OCI-LY3 (cell line): ENCODE measurements around the gene ABTB2.

ENCODE experiments used
- H2AFZ ChIP-seq: fragments of 200-600, 300-600 bp; shearing (Covaris generic); 2 replicates; pipeline ENCODE4 v1.6.0; 2014; ENCODE audit warnings: antibody characterized with exemption, low read depth, low read length
- H3K27ac ChIP-seq: fragments of 200-600, 300-600 bp; sonication (generic); 2 replicates; pipeline ENCODE4 v1.5.1; 2014; ENCODE audit warnings: mild to moderate bottlenecking, low read length, moderate library complexity, mixed read lengths
- H3K27me3 ChIP-seq: fragments of 200-600, 300-600 bp; sonication (generic); 2 replicates; pipeline ENCODE4 v1.6.1; 2014; ENCODE audit warnings: low read depth, low read length, mixed read lengths
- H3K36me3 ChIP-seq: fragments of 200-600, 300-600 bp; sonication (generic); replicated peaks from 2 replicates; pipeline ENCODE3; 2014; ENCODE audit warnings: low read depth, low read length, mixed read lengths
- H3K4me1 ChIP-seq: fragments of 300-600, 200-600 bp; sonication (generic); 2 replicates; pipeline ENCODE4 v1.6.1; 2014; ENCODE audit warnings: low read length, mixed read lengths
- H3K4me2 ChIP-seq: fragments of 200-600, 300-600 bp; sonication (generic); 2 replicates; pipeline ENCODE4 v1.6.1; 2014; ENCODE audit warnings: low read length, mixed read lengths
- H3K4me3 ChIP-seq: fragments of 300-600, 200-600 bp; sonication (generic); 2 replicates; pipeline ENCODE4 v1.5.1; 2014; ENCODE audit warnings: antibody characterized with exemption, mild to moderate bottlenecking, low read length, moderate library complexity
- H3K79me2 ChIP-seq: fragments of 300-600, 200-600 bp; shearing (Covaris generic); 2 replicates; pipeline ENCODE4 v1.6.1; 2014; ENCODE audit warnings: mild to moderate bottlenecking, low read length, mixed read lengths
- H3K9ac ChIP-seq: fragments of 300-600, 200-600 bp; shearing (Covaris generic); 2 replicates; pipeline ENCODE4 v1.6.0; 2014; ENCODE audit warnings: mild to moderate bottlenecking, low read length, moderate library complexity
- H3K9me3 ChIP-seq: fragments of 200-600, 300-600 bp; shearing (Covaris generic); 2 replicates; pipeline ENCODE4 v1.6.1; 2014; ENCODE audit warnings: low read length, mixed read lengths; ENCODE audit not compliant: insufficient read depth
- H4K20me1 ChIP-seq: fragments of 200-600, 300-600 bp; sonication (generic); 2 replicates; pipeline ENCODE4 v1.6.1; 2016; ENCODE audit warnings: low read length, mixed read lengths; ENCODE audit not compliant: insufficient read depth
- EZH2phosphoT487 ChIP-seq: fragments of 200-600 bp; shearing (Covaris generic); IDR thresholded peaks from 2 replicates; pipeline ENCODE4 v1.6.1; 2018; ENCODE audit warnings: antibody characterized with exemption, mixed run types, low read depth
- TF ChIP-seq, protein P1 (sequence below): fragments of 200-600, 300-600 bp; sonication (generic); IDR thresholded peaks from 2 replicates; pipeline ENCODE4 v1.5.1; 2014; ENCODE audit warnings: antibody characterized with exemption, low read length, low read depth

Gene ABTB2

DNA sequence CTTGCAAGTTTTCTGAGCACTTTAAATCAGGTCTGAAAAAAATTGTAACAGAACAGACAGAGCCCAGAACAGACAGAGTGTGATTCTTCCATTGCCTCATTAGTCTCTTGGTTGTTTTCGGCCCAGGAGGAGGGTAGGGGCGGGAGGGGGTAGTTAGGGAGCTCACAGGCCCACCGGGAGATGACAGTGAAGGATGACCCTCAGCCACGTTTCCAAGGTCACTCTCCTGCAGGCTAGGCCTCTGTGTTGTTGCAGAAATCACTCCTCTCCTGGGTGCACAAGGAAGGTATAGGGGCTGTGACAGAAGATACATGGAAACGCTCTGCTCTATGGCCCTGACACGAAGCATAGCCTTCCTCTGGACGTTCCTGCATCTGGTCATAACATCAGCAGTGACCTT lies 69.3 kb downstream of the ABTB2 start:
- no peak overlapping the region for H3K9ac ChIP-seq
- H4K20me1 ChIP-seq = peaks cover 3% of the 10 kb centered on the region; the same call in 1 of the 2 replicates
- TF ChIP-seq, protein P1, sequence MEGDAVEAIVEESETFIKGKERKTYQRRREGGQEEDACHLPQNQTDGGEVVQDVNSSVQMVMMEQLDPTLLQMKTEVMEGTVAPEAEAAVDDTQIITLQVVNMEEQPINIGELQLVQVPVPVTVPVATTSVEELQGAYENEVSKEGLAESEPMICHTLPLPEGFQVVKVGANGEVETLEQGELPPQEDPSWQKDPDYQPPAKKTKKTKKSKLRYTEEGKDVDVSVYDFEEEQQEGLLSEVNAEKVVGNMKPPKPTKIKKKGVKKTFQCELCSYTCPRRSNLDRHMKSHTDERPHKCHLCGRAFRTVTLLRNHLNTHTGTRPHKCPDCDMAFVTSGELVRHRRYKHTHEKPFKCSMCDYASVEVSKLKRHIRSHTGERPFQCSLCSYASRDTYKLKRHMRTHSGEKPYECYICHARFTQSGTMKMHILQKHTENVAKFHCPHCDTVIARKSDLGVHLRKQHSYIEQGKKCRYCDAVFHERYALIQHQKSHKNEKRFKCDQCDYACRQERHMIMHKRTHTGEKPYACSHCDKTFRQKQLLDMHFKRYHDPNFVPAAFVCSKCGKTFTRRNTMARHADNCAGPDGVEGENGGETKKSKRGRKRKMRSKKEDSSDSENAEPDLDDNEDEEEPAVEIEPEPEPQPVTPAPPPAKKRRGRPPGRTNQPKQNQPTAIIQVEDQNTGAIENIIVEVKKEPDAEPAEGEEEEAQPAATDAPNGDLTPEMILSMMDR = no peak
- TF ChIP-seq EZH2phosphoT487 = no peak

DNA sequence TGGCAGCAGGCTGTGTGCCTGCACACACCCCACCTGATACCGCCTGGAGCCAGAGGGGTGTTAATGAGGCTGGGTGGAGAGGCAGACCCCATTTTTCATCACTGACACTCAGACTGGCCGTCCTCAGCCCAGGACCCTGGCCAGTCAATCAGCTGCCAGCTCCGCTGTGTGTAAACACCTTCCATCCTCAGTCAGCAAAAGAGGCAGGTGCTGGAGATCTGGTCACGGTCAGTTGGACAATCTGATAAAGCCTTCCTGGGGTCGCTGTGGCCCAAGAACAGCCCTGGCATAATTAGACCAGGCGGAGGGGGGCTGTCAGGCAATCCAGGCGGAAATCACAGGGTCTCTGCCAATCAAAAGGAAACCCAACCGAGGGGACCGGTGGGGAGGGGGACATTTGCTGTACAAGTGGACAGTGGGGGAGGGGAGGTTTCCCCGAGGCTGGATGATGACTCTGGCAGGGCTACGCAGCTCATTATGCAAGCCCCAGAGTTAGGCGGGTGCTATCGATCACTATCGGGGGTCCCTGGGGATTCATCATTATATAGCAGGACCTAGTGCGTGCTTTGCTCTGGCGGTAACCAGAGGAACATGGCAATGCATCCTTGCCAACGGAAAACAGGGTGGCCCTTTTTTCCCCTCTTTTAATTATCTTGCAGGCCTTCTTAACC lies 72.9 kb downstream of the ABTB2 start:
- H3K4me2 ChIP-seq = no peak overlapping the region
- no peaks in the 10 kb centered on the region for H3K36me3 ChIP-seq
- no peak overlapping the region for H3K4me3 ChIP-seq
- H2AFZ ChIP-seq = no peak overlapping the region
- H4K20me1 ChIP-seq = peaks cover 9% of the 10 kb centered on the region; the same call in 1 of the 2 replicates
- no peaks in the 10 kb centered on the region for H3K27me3 ChIP-seq
- H3K9ac ChIP-seq = no peak overlapping the region
- H3K79me2 ChIP-seq = peaks cover 13% of the 10 kb centered on the region
- no peak overlapping the region for H3K27ac ChIP-seq
- H3K9me3 ChIP-seq = no peaks in the 10 kb centered on the region
- H3K4me1 ChIP-seq = no peaks in the 10 kb centered on the region
- no peak for TF ChIP-seq EZH2phosphoT487
- TF ChIP-seq, protein P1 = no peak

More for the DNA sequence above, 69.3 kb downstream of the ABTB2 start:
- Histone ChIP-seq H3K9me3 (no peaks in the 10 kb centered on the region), H3K4me2 (no peak overlapping the region), H2AFZ (no peak overlapping the region), H3K27me3 (no peaks in the 10 kb centered on the region), H3K27ac (no peak overlapping the region), H3K79me2 (peaks cover 23% of the 10 kb centered on the region), H3K36me3 (no peaks in the 10 kb centered on the region), H3K4me3 (no peak overlapping the region), H3K4me1 (no peaks in the 10 kb centered on the region)

DNA sequence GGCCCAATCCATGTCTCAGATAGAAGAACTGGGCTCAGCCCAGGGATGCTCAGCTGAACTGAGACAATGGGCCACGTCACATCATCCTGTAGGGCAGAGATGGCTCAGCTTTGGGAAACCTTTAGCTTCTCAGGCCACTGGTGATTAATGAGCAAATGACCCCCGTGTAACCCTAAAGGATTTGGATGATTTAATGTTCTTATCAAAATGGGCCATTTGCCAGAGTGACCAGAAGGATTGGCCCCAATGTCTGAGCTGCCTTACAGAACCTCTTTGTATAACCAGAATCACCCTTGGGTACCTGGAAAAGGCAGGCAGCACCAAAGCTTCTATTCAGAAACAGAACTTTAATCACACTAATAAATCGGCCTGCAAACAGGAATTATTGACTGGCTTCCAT lies 73.7 kb downstream of the ABTB2 start:
- no peak overlapping the region for H3K4me2 ChIP-seq
- H3K9me3 ChIP-seq = no peaks in the 10 kb centered on the region
- peaks cover 3% of the 10 kb centered on the region; the same call in 1 of the 2 replicates for H3K4me1 ChIP-seq
- H3K4me3 ChIP-seq = no peak overlapping the region
- H3K9ac ChIP-seq = no peak overlapping the region
- peaks cover 12% of the 10 kb centered on the region for H3K79me2 ChIP-seq
- no peaks in the 10 kb centered on the region for H3K36me3 ChIP-seq
- no peak overlapping the region for H2AFZ ChIP-seq
- H3K27ac ChIP-seq = no peak overlapping the region
- H3K27me3 ChIP-seq = no peaks in the 10 kb centered on the region
- 0 out of 2 replicates have a peak, but pooled peaks cover 6% of the 10 kb centered on the region for H4K20me1 ChIP-seq
- TF ChIP-seq EZH2phosphoT487 = no peak
- TF ChIP-seq, protein P1 = no peak

DNA sequence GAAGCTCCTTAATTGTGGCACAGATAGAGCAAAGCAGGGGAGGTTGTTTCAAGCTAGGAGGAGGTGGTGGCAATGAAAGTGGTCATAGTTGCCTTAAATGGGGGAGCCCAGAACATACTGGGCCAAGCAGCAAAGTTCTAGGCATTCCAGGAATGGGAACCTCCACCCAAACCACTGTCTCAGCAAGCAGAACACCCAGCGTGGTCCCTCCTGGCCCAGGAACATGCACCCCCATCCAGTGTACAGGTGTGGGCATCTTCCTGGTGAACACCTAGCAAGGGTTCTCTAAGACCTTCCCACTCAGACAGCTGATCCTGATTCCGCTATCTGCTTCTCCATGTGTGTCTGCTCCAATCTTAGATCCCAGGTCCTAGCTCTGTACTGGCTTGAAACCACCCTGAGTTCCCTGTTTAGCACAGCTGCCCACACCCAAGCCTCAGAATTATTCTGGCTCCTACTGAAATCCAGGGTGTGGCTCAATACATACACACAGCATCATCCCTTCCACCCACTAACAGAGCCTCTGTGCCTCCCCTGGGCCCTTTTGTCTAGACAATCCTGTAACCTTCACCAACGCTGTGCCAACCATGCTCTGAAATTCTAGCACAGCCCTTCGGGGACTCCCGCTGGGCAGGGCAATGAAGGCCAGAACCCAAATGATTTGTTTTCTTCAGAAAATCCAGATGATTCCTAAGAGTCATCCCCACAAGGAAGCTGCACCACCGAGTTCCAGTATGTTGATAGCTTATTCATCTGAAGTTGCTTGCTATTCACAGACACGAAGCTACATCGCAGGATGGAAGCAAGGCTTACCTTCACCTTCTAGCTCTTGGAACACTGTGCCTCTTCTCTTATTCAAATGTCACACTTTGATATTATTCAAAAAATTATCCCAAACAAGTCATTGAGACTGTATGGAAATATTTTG lies 76.6 kb downstream of the ABTB2 start:
- H4K20me1 ChIP-seq = 0 out of 2 replicates have a peak, but pooled peaks cover 9% of the 10 kb centered on the region
- H3K4me3 ChIP-seq = no peak overlapping the region
- TF ChIP-seq, protein P1 = no peak
- no peak for TF ChIP-seq EZH2phosphoT487
- no peak overlapping the region for H3K4me2 ChIP-seq
- peaks cover 2% of the 10 kb centered on the region; the same call in 1 of the 2 replicates for H3K79me2 ChIP-seq
- no peaks in the 10 kb centered on the region for H3K27me3 ChIP-seq
- peaks cover 14% of the 10 kb centered on the region for H3K4me1 ChIP-seq
- no peak overlapping the region for H2AFZ ChIP-seq
- no peaks in the 10 kb centered on the region for H3K36me3 ChIP-seq
- no peaks in the 10 kb centered on the region for H3K9me3 ChIP-seq
- no peak overlapping the region for H3K27ac ChIP-seq
- no peak overlapping the region for H3K9ac ChIP-seq
